IMR-90 (cell line): ENCODE results near the gene CHPF2. TPM values are rescaled to one million over a fixed set of nuclear protein-coding genes. Genes with fewer than 3 reads are reported as not detected.

ENCODE experiments used
- ATAC-seq: fragments of 200-7000 bp; cut with Tn5 transposase; 2 replicates; pipeline ENCODE4 v1.9.1; 2020; ENCODE audit warnings: low read depth, mild to moderate bottlenecking, moderate library complexity
- BruUV-seq: library from RNA; stranded (reverse); fragments of 400-500 nt; replicated peaks from 2 replicates; lab custom pipeline; 2021; lab: Mats Ljungman, UMichigan
- CTCF ChIA-PET: fragments of 300-600 bp; formaldehyde crosslinking; extraction: SDS; loops from one replicate; lab custom pipeline; 2021; ENCODE audit warnings: antibody characterized with exemption; lab: Yijun Ruan, JAX
- POLR2A ChIA-PET: fragments of 300-600 bp; sonication (Branson Sonifier 250); formaldehyde crosslinking; loops from one replicate; lab custom pipeline; 2022; ENCODE audit warnings: antibody characterized with exemption; ENCODE audit not compliant: unreplicated experiment; lab: Charles Lee
- DNase-seq: peaks from one replicate; pipeline ENCODE4 v3.0.0; 2013
- H2AFZ ChIP-seq: replicated peaks from 2 replicates; pipeline ENCODE3; 2013; ENCODE audit warnings: low read length, mild to moderate bottlenecking; ENCODE audit not compliant: poor library complexity
- H2AK5ac ChIP-seq: 2 replicates; pipeline ENCODE4 v1.6.1; 2013; ENCODE audit warnings: low read depth, low read length, inconsistent platforms
- H2AK9ac ChIP-seq: replicated peaks from 2 replicates; pipeline ENCODE3; 2013; ENCODE audit warnings: mild to moderate bottlenecking, low read depth, low read length, moderate library complexity; ENCODE audit not compliant: poor library complexity
- H2BK120ac ChIP-seq: 2 replicates; pipeline ENCODE4 v1.6.1; 2013; ENCODE audit warnings: low read depth, low read length, inconsistent platforms
- H2BK15ac ChIP-seq: 3 replicates; pipeline ENCODE4 v1.6.1; 2013; ENCODE audit warnings: low read depth, low read length, inconsistent platforms
- H2BK20ac ChIP-seq: 2 replicates; pipeline ENCODE4 v1.6.1; 2013; ENCODE audit warnings: low read depth, mild to moderate bottlenecking, inconsistent platforms, low read length, moderate library complexity
- H2BK5ac ChIP-seq: 2 replicates; pipeline ENCODE4 v1.6.1; 2013; ENCODE audit warnings: mild to moderate bottlenecking, low read depth, low read length, inconsistent platforms; ENCODE audit not compliant: poor library complexity, severe bottlenecking
- H3K14ac ChIP-seq: replicated peaks from 2 replicates; pipeline ENCODE4 v1.6.1; 2013; ENCODE audit warnings: low read depth, low read length, inconsistent platforms
- H3K18ac ChIP-seq: 2 replicates; pipeline ENCODE4 v1.6.1; 2013; ENCODE audit warnings: low read depth, low read length, control low read depth
- H3K23ac ChIP-seq: 2 replicates; pipeline ENCODE4 v1.6.1; 2013; ENCODE audit warnings: low read depth, low read length, inconsistent platforms
- H3K27ac ChIP-seq: 2 replicates; pipeline ENCODE4 v1.5.1; 2013; ENCODE audit warnings: mild to moderate bottlenecking, control low read depth, low read length; ENCODE audit not compliant: insufficient read depth
- H3K27me3 ChIP-seq: 2 replicates; pipeline ENCODE4 v1.6.1; 2013; ENCODE audit warnings: low read length; ENCODE audit not compliant: control insufficient read depth, insufficient read depth
- H3K36me3 ChIP-seq: 2 replicates; pipeline ENCODE4 v1.6.1; 2013; ENCODE audit warnings: low read length, mixed read lengths; ENCODE audit not compliant: control insufficient read depth, insufficient read depth
- H3K4ac ChIP-seq: 2 replicates; pipeline ENCODE4 v1.6.1; 2013; ENCODE audit warnings: low read depth, low read length, inconsistent platforms
- H3K4me1 ChIP-seq: 2 replicates; pipeline ENCODE4 v1.6.1; 2013; ENCODE audit warnings: low read length, mixed read lengths; ENCODE audit not compliant: control insufficient read depth, insufficient read depth
- H3K4me2 ChIP-seq: 2 replicates; pipeline ENCODE4 v1.6.1; 2013; ENCODE audit warnings: low read depth, mild to moderate bottlenecking, control low read depth, low read length, moderate library complexity
- H3K4me3 ChIP-seq: 2 replicates; pipeline ENCODE4 v1.5.1; 2013; ENCODE audit warnings: low read depth, mild to moderate bottlenecking, control low read depth, low read length, moderate library complexity; ENCODE audit not compliant: insufficient read depth
- H3K56ac ChIP-seq: 2 replicates; pipeline ENCODE4 v1.6.1; 2013; ENCODE audit warnings: low read length, inconsistent platforms; ENCODE audit not compliant: insufficient read depth; ENCODE audit errors: extremely low read depth
- H3K79me1 ChIP-seq, 2 experiments: 2 replicates each; pipeline ENCODE4 v1.6.1; 2013; ENCODE audit warnings: low read length in 2 of 2, inconsistent platforms in 1 of 2, low read depth in 1 of 2
- H3K9ac ChIP-seq: 2 replicates; pipeline ENCODE4 v1.6.1; 2013; ENCODE audit warnings: low read depth, low read length, control low read depth
- H3K9me1 ChIP-seq: 2 replicates; pipeline ENCODE4 v1.6.1; 2013; ENCODE audit warnings: low read length, inconsistent platforms; ENCODE audit not compliant: insufficient read depth
- H3K9me3 ChIP-seq: 2 replicates; pipeline ENCODE4 v1.6.1; 2013; ENCODE audit warnings: low read length; ENCODE audit not compliant: control insufficient read depth, insufficient read depth
- H4K20me1 ChIP-seq: 2 replicates; pipeline ENCODE4 v1.6.1; 2013; ENCODE audit warnings: low read length, inconsistent platforms; ENCODE audit not compliant: insufficient read depth
- H4K5ac ChIP-seq: 2 replicates; pipeline ENCODE4 v1.6.1; 2013; ENCODE audit warnings: mild to moderate bottlenecking, low read depth, low read length, control low read depth
- H4K8ac ChIP-seq, 2 experiments: 2 replicates each; pipeline ENCODE4 v1.6.1; 2013; ENCODE audit warnings: low read depth in 2 of 2, low read length in 2 of 2, control low read depth in 1 of 2, inconsistent platforms in 1 of 2
- H4K91ac ChIP-seq: 2 replicates; pipeline ENCODE4 v1.6.1; 2013; ENCODE audit warnings: low read depth, low read length, inconsistent platforms; ENCODE audit not compliant: insufficient read depth
- BHLHE40 ChIP-seq: fragments of 150-350 bp; IDR thresholded peaks from 2 replicates; pipeline ENCODE4 v1.6.1; 2016; ENCODE audit warnings: mild to moderate bottlenecking, low read depth, low read length
- CHD1 ChIP-seq: IDR thresholded peaks from 2 replicates; pipeline ENCODE4 v1.6.1; 2012; ENCODE audit warnings: low read depth, low read length, improper control_type of control experiment
- MAZ ChIP-seq: IDR thresholded peaks from 2 replicates; pipeline ENCODE4 v1.6.1; 2012; ENCODE audit warnings: low read depth, mild to moderate bottlenecking, low read length, improper control_type of control experiment, moderate library complexity, borderline replicate concordance
- NFE2L2 ChIP-seq: fragments of 150-350 bp; IDR thresholded peaks from 2 replicates; pipeline ENCODE4 v1.6.1; 2016; ENCODE audit warnings: low read depth, mild to moderate bottlenecking, low read length
- POLR2A ChIP-seq: IDR thresholded peaks from 2 replicates; pipeline ENCODE4 v1.6.1; 2012; ENCODE audit warnings: mild to moderate bottlenecking, low read depth, low read length
- WGBS, 2 experiments: methylation state at CpG; one replicate each; pipeline versions ENCODE4 v1.1.5 to v1.1.7; 2013; ENCODE audit warnings: missing lambda C conversion rate in 2 of 2; ENCODE audit not compliant: insufficient read length in 1 of 2; ENCODE audit errors: extremely low coverage in 2 of 2; 5-methylcytosine and 5-hydroxymethylcytosine counted together
- dilution Hi-C: fragments of 300-500 bp; cut with HindIII; formaldehyde crosslinking; loops from one replicate; pipeline ENCODE4 v1.14.3; 2018; ENCODE audit warnings: low sequenced_read_pairs; ENCODE audit not compliant: unreplicated experiment
- in situ Hi-C: fragments of 300-500 bp; cut with MboI; formaldehyde crosslinking; loops from 3 replicates; pipeline ENCODE4 v1.14.3; 2019; ENCODE audit warnings: low sequenced_read_pairs, inconsistent platforms, mixed read lengths
- intact Hi-C: fragments of 100-400 bp; cut with micrococcal nuclease; formaldehyde crosslinking; loops from 2 replicates; pipeline ENCODE4 v1.10.0; 2022
- polyA plus RNA-seq, 3 experiments: library from polyadenylated mRNA; depleted of rRNA; stranded (reverse); fragments of >200 nt; gene quantifications; 2 replicates each; pipeline ENCODE4 v1.2.3, GENCODE V29; 2012; ENCODE audit warnings: low replicate concordance in 1 of 3
- total RNA-seq: library from RNA; depleted of rRNA; stranded (reverse); fragments of >200 nt; gene quantifications from 2 replicates; pipeline ENCODE4 v1.2.3, GENCODE V29; 2012
- TF ChIP-seq, protein P1 (sequence below): fragments of 150-350 bp; IDR thresholded peaks from 2 replicates; pipeline ENCODE4 v1.6.1; 2017; ENCODE audit warnings: mild to moderate bottlenecking, antibody characterized with exemption, low read length, low read depth

Gene CHPF2
- total and polyA plus RNA-seq, 2 of the 4 experiments (the other 2 are of a cell fraction) = 26.2 to 77.0 TPM

DNA sequence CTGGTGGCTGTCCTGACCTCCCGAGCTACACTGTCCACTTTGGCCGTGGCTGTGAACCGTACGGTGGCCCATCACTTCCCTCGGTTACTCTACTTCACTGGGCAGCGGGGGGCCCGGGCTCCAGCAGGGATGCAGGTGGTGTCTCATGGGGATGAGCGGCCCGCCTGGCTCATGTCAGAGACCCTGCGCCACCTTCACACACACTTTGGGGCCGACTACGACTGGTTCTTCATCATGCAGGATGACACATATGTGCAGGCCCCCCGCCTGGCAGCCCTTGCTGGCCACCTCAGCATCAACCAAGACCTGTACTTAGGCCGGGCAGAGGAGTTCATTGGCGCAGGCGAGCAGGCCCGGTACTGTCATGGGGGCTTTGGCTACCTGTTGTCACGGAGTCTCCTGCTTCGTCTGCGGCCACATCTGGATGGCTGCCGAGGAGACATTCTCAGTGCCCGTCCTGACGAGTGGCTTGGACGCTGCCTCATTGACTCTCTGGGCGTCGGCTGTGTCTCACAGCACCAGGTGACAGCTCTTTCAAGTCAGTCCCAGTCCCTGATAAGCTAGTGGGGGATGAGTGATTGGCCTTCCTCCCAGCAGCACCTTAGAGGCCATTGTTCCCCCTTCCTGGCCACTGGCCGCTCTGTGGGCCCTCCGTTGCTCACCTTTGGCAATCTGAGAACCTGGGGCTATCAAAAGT lies 3.0 kb downstream of the CHPF2 start:
- Histone ChIP-seq H2AK9ac (peak overlapping the region; percentile 42), H3K4ac (no peak overlapping the region), H4K8ac (no peak overlapping the region), H3K27ac (no peak overlapping the region), H3K27me3 (no peaks in the 10 kb centered on the region), H3K4me2 (no peak overlapping the region), H3K9me3 (no peaks in the 10 kb centered on the region), H3K4me3 (no peak overlapping the region), H3K79me1 (peaks cover 0 to 74% of the 10 kb centered on the region in 2 experiments; a peak in 3 of 4 replicates), H2BK20ac (no peak overlapping the region), H4K91ac (no peak overlapping the region), H2BK120ac (no peak overlapping the region), H3K18ac (no peak overlapping the region), H3K9me1 (0 out of 2 replicates have a peak, but pooled peaks cover 4% of the 10 kb centered on the region), H3K56ac (no peak overlapping the region), H4K5ac (no peak overlapping the region), H3K36me3 (peaks cover 55% of the 10 kb centered on the region), H4K20me1 (peaks cover 70% of the 10 kb centered on the region), H2BK15ac (no peak overlapping the region), H2BK5ac (no peak overlapping the region), H2AFZ (no peak overlapping the region), H3K23ac (no peak overlapping the region), H2AK5ac (no peak overlapping the region), H3K4me1 (peaks cover 12% of the 10 kb centered on the region), H3K14ac (no peak overlapping the region), H3K9ac (no peak overlapping the region)
- BruUV-seq = no TSS peak
- DNase-seq = no peak
- in situ Hi-C loops = no loop called here
- dilution Hi-C loops = no loop called here
- ATAC-seq = no peak
- TF ChIP-seq, protein P1, sequence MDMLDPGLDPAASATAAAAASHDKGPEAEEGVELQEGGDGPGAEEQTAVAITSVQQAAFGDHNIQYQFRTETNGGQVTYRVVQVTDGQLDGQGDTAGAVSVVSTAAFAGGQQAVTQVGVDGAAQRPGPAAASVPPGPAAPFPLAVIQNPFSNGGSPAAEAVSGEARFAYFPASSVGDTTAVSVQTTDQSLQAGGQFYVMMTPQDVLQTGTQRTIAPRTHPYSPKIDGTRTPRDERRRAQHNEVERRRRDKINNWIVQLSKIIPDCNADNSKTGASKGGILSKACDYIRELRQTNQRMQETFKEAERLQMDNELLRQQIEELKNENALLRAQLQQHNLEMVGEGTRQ = no peak
- no peak for TF ChIP-seq POLR2A
- no peak for TF ChIP-seq CHD1
- no peak for TF ChIP-seq BHLHE40
- TF ChIP-seq NFE2L2 = no peak
- TF ChIP-seq MAZ = no peak
- POLR2A ChIA-PET = no interaction called here
- 90% methylated on average over 19 of the region's 28 CpGs; no CpG with 5 or more reads in 1 of the 2 experiments for WGBS, 2 experiments
- CTCF ChIA-PET = no interaction called here
- intact Hi-C loops = no loop called here
